K562 (cell line): ENCODE data around the gene CKLF. TPM values are rescaled to one million over a fixed set of nuclear protein-coding genes. Genes with fewer than 3 reads are reported as not detected.

Experiments used
- AFF1 ChIP-seq, 2 experiments: fragments of 450-650 bp; IDR thresholded peaks; 2 replicates each; pipeline ENCODE4 v1.6.1; 2018; ENCODE audit warnings: mild to moderate bottlenecking in 2 of 2, low read depth in 1 of 2; ENCODE audit not compliant: partially characterized antibody in 2 of 2
- FOXM1 ChIP-seq, 2 experiments: fragments of 450-650 bp in 1 of 2; sonication (generic) in 1 of 2; formaldehyde crosslinking in 1 of 2; IDR thresholded peaks; 2 replicates each; pipeline versions ENCODE4 v1.6.1 to v1.9.0; 2017 to 2022; ENCODE audit warnings: low read depth in 2 of 2, mild to moderate bottlenecking in 2 of 2, missing genetic modification reagents in 1 of 2, moderate library complexity in 1 of 2
- KAT2B ChIP-seq: IDR thresholded peaks from one replicate; pipeline ENCODE4 v1.6.1; 2012; ENCODE audit warnings: low read depth, mild to moderate bottlenecking, control low read depth, inconsistent platforms, low read length, moderate library complexity
- POLR2G ChIP-seq: fragments of 200-400 bp; formaldehyde crosslinking; IDR thresholded peaks from 2 replicates; pipeline ENCODE4 v1.6.1; 2017; ENCODE audit warnings: low read depth, mild to moderate bottlenecking, antibody characterized with exemption, low read length, moderate library complexity
- SIN3B ChIP-seq: fragments of 450-650 bp; IDR thresholded peaks from 2 replicates; pipeline ENCODE4 v1.6.1; 2017; ENCODE audit warnings: low read depth, mild to moderate bottlenecking, moderate library complexity
- SREBF2 ChIP-seq: sonication (generic); formaldehyde crosslinking; IDR thresholded peaks from 2 replicates; pipeline ENCODE4 v1.4.0; 2020; ENCODE audit warnings: mild to moderate bottlenecking, missing genetic modification reagents
- ZBTB40 ChIP-seq, 2 experiments: fragments of 450-650 bp in 1 of 2; sonication (generic) in 1 of 2; formaldehyde crosslinking in 1 of 2; IDR thresholded peaks; 2 replicates each; pipeline versions ENCODE4 v1.7.1 to v1.9.0; 2016 to 2022; ENCODE audit warnings: inconsistent platforms in 1 of 2, mild to moderate bottlenecking in 1 of 2, missing genetic modification reagents in 1 of 2
- ZNF274 ChIP-seq: IDR thresholded peaks from 2 replicates; pipeline ENCODE4 v1.6.1; 2011; ENCODE audit warnings: low read depth, mild to moderate bottlenecking, low read length, moderate library complexity, borderline replicate concordance
- polyA plus RNA-seq, 8 experiments: library from polyadenylated mRNA; depleted of rRNA in 4 of 8; stranded (reverse) in 5 of 8; unstranded in 3 of 8; fragments of >200 nt; fragmentation: Nextera tagmentation in 2 of 8; fragmentation: Illumina TruSeq in 1 of 8; extraction: Ambion mirVana in 2 of 8; extraction: Trizol in 1 of 8; gene quantifications; 2 replicates each; pipeline versions ENCODE4 v1.2.1 to v1.2.3, GENCODE V29; 2011 to 2014; ENCODE audit warnings: inconsistent platforms in 1 of 8, missing spikeins in 1 of 8
- total RNA-seq, 7 experiments: library from RNA; depleted of rRNA in 6 of 7; stranded (reverse); fragments of >200 nt in 6 of 7; fragmentation: Illumina TruSeq in 2 of 7; extraction: Trizol in 2 of 7; gene quantifications; 2 replicates each; pipeline versions ENCODE4 v1.2.1 to v1.2.3, GENCODE V29; 2011 to 2021; ENCODE audit warnings: low replicate concordance in 1 of 7
- TF ChIP-seq, protein P1 (sequence below): fragments of 200-400 bp; formaldehyde crosslinking; IDR thresholded peaks from 2 replicates; pipeline ENCODE4 v1.6.1; 2017; ENCODE audit warnings: mild to moderate bottlenecking, low read depth, low read length, moderate library complexity

The CKLF gene
- total and polyA plus RNA-seq, 9 of the 15 experiments (the other 6 are each of a cell fraction or from before 2014, with no cell fraction given): 84.8 to 322 (median 118) TPM

GRCh38 chr16:66516808-66517585 lies 35.4 kb upstream of the CKLF start (continued):
- TF ChIP-seq ZBTB40 (IDR thresholded peaks at IDR 0.05): peak; percentile 84
- TF ChIP-seq ZBTB40 (CRISPR knock-in tag; IDR thresholded peaks at IDR 0.05): no peak
- TF ChIP-seq ZNF274: no peak
- peak; percentile 37; the same call in 1 of the 2 replicates for TF ChIP-seq POLR2G
- TF ChIP-seq SIN3B: no peak
- TF ChIP-seq, protein P1, sequence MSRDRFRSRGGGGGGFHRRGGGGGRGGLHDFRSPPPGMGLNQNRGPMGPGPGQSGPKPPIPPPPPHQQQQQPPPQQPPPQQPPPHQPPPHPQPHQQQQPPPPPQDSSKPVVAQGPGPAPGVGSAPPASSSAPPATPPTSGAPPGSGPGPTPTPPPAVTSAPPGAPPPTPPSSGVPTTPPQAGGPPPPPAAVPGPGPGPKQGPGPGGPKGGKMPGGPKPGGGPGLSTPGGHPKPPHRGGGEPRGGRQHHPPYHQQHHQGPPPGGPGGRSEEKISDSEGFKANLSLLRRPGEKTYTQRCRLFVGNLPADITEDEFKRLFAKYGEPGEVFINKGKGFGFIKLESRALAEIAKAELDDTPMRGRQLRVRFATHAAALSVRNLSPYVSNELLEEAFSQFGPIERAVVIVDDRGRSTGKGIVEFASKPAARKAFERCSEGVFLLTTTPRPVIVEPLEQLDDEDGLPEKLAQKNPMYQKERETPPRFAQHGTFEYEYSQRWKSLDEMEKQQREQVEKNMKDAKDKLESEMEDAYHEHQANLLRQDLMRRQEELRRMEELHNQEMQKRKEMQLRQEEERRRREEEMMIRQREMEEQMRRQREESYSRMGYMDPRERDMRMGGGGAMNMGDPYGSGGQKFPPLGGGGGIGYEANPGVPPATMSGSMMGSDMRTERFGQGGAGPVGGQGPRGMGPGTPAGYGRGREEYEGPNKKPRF: no peak
- no peak for TF ChIP-seq FOXM1 (IDR thresholded peaks at IDR 0.05; ENCODE audit: low read depth)
- TF ChIP-seq FOXM1 (CRISPR knock-in tag; IDR thresholded peaks at IDR 0.05; ENCODE audit: low read depth): no peak
- peak; percentile 34 to 45 for TF ChIP-seq AFF1 (IDR thresholded peaks at IDR 0.05; ENCODE audit: low read depth in 1 of 2, partially characterized antibody in 2 of 2)
- no peak for TF ChIP-seq KAT2B
- TF ChIP-seq SREBF2 (CRISPR knock-in tag): no peak
